ENCODE data around the gene GLI3. TPM values are rescaled to one million over a fixed set of nuclear protein-coding genes. Genes with fewer than 3 reads are reported as not detected.
"Not testable (repeated sequence)": the region's sequence is repeated elsewhere in the genome, so short reads cannot be mapped to it uniquely, and the experiment has no call there.

The GLI3 gene
- total RNA-seq, 2 experiments from 2014 or later, result 0.28 to 0.36 TPM

DNA sequence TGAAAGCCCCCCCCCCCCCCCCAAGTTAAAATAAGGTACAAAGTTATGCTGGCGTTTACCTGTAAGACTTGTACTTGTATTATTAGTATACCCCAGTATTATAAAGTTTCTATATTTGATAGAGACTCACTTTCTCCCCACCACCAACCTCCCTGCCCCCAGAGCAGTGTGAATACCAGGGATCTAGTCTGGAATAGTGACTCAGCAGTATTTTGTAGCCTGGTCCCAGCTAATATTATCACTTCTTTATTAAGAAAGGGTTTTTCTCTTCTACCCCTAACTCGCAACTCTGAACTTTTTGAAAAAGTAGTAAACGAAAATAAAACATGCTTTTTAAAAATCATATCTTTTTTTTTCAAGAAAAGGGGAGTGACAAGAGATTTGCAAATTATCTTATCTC is 26.7 kb downstream of the GLI3 start:
- Histone ChIP-seq H3K27ac (ENCODE audit: low read depth in 1 of 2, low read length in 2 of 2) (no peak overlapping the region), H3K4me3 (ENCODE audit: low read length) (no peak overlapping the region), H3K9me3 (ENCODE audit: control insufficient read depth in 1 of 2, insufficient read depth in 1 of 2, low read length in 2 of 2) (no peaks in the 10 kb centered on the region), H3K27me3 (ENCODE audit: control insufficient read depth in 1 of 2, insufficient read depth in 2 of 2, low read length in 2 of 2) (no peaks in the 10 kb centered on the region), H3K36me3 (ENCODE audit: insufficient read depth, low read length) (no peaks in the 10 kb centered on the region), H3K4me1 (ENCODE audit: insufficient read depth, low read length) (no peaks in the 10 kb centered on the region)
- TF ChIP-seq, protein P1, sequence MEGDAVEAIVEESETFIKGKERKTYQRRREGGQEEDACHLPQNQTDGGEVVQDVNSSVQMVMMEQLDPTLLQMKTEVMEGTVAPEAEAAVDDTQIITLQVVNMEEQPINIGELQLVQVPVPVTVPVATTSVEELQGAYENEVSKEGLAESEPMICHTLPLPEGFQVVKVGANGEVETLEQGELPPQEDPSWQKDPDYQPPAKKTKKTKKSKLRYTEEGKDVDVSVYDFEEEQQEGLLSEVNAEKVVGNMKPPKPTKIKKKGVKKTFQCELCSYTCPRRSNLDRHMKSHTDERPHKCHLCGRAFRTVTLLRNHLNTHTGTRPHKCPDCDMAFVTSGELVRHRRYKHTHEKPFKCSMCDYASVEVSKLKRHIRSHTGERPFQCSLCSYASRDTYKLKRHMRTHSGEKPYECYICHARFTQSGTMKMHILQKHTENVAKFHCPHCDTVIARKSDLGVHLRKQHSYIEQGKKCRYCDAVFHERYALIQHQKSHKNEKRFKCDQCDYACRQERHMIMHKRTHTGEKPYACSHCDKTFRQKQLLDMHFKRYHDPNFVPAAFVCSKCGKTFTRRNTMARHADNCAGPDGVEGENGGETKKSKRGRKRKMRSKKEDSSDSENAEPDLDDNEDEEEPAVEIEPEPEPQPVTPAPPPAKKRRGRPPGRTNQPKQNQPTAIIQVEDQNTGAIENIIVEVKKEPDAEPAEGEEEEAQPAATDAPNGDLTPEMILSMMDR (IDR thresholded peaks at IDR 0.05), result no peak
- POLR2A ChIA-PET, result no interaction called here
- intact Hi-C loops (cut with DNase I, micrococcal nuclease), result no loop called here
- no peaks in the 10 kb centered on the region for H3K36me3 Mint-ChIP-seq (ENCODE audit: low read depth)
- DNase-seq (no peak), ATAC-seq (ENCODE audit: poor library complexity) (no peak)
- peaks cover 5% of the 10 kb centered on the region for H3K27me3 Mint-ChIP-seq
- no peaks in the 10 kb centered on the region for H3K4me1 Mint-ChIP-seq (ENCODE audit: low read depth)
- CTCF ChIA-PET, result no interaction called here
- H3K4me3 Mint-ChIP-seq, result no peak overlapping the region
- no peak overlapping the region for H3K27ac Mint-ChIP-seq
- no peaks in the 10 kb centered on the region for H3K9me3 Mint-ChIP-seq

DNA sequence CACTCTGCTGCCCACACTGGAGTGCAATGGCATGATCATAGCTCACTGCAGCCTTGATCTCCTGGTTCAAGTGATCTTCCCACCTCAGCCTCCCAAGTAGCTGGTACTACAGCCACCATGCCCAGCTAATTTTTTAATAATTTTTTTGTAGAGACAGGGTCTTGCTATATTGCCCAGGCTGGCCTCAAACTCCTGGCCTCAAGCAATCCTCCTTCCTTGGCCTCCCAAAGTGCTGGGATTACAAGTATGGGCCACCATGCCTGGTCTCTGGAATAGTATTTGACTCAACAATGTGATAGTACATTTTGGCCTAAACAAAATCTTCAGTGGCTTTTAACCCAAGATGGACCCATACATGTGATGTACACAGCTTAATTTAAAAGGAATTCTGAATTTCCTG is 27.9 kb downstream of the GLI3 start:
- DNase-seq; H3K4me3 ChIP-seq (ENCODE audit: low read length); POLR2A ChIA-PET; H3K27me3 Mint-ChIP-seq; H3K4me1 ChIP-seq (ENCODE audit: insufficient read depth, low read length); H3K4me1 Mint-ChIP-seq (ENCODE audit: low read depth); H3K36me3 ChIP-seq (ENCODE audit: insufficient read depth, low read length); H3K4me3 Mint-ChIP-seq; H3K36me3 Mint-ChIP-seq (ENCODE audit: low read depth); H3K27ac ChIP-seq (ENCODE audit: low read depth in 1 of 2, low read length in 2 of 2); H3K9me3 Mint-ChIP-seq; H3K9me3 ChIP-seq (ENCODE audit: control insufficient read depth in 1 of 2, insufficient read depth in 1 of 2, low read length in 2 of 2); H3K27ac Mint-ChIP-seq; H3K27me3 ChIP-seq (ENCODE audit: control insufficient read depth in 1 of 2, insufficient read depth in 2 of 2, low read length in 2 of 2); intact Hi-C loops (cut with DNase I, micrococcal nuclease); ATAC-seq (ENCODE audit: poor library complexity): not testable (repeated sequence)
- CTCF ChIA-PET, result interaction anchor here (0.7 kb wide), 1 partner anchor 57 kb away, joined by 3 read pairs; no protein-coding TSS in a partner anchor

DNA sequence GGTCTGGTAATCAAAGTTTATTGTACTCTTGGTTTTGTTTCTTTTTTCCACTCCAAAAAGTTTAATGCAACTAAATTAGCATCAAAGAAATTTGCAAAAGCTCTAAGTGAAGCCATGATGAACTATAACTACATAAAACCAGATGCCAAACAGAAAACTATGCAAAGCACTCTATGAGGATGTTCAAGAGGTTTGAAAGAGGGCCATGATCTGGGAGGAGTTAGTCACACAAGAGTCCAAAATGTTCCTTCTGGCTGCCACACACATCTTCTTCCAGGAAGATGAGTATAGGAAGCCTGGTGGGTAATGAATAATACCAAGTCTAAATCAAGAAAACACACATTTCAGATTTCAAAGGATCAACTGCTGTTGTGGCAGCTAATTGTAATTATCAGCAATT is 28.4 kb downstream of the GLI3 start:
- no peaks in the 10 kb centered on the region for H3K4me1 Mint-ChIP-seq (ENCODE audit: low read depth)
- intact Hi-C loops (cut with DNase I, micrococcal nuclease), result no loop called here
- Histone ChIP-seq H3K4me3 (ENCODE audit: low read length) (no peak overlapping the region), H3K27ac (ENCODE audit: low read depth in 1 of 2, low read length in 2 of 2) (no peak overlapping the region), H3K9me3 (ENCODE audit: control insufficient read depth in 1 of 2, insufficient read depth in 1 of 2, low read length in 2 of 2) (no peaks in the 10 kb centered on the region), H3K4me1 (ENCODE audit: insufficient read depth, low read length) (no peaks in the 10 kb centered on the region), H3K36me3 (ENCODE audit: insufficient read depth, low read length) (no peaks in the 10 kb centered on the region), H3K27me3 (ENCODE audit: control insufficient read depth in 1 of 2, insufficient read depth in 2 of 2, low read length in 2 of 2) (no peaks in the 10 kb centered on the region)
- TF ChIP-seq, protein P1 (IDR thresholded peaks at IDR 0.05), result no peak
- ATAC-seq (ENCODE audit: poor library complexity) (no peak), DNase-seq (no peak)
- no peaks in the 10 kb centered on the region for H3K36me3 Mint-ChIP-seq (ENCODE audit: low read depth)
- CTCF ChIA-PET, result no interaction called here
- no peak overlapping the region for H3K27ac Mint-ChIP-seq
- H3K4me3 Mint-ChIP-seq, result no peak overlapping the region
- H3K9me3 Mint-ChIP-seq, result no peaks in the 10 kb centered on the region
- H3K27me3 Mint-ChIP-seq, result peaks cover 5% of the 10 kb centered on the region
- POLR2A ChIA-PET, result no interaction called here

- Mint-ChIP-seq H3K36me3 (ENCODE audit: low read depth) (no peaks in the 10 kb centered on the region), H3K4me1 (ENCODE audit: low read depth) (no peaks in the 10 kb centered on the region), H3K4me3 (no peak overlapping the region), H3K27me3 (peaks cover 2% of the 10 kb centered on the region), H3K9me3 (no peaks in the 10 kb centered on the region), H3K27ac (no peak overlapping the region)
- Histone ChIP-seq H3K4me3 (ENCODE audit: low read length) (no peak overlapping the region), H3K9me3 (ENCODE audit: control insufficient read depth in 1 of 2, insufficient read depth in 1 of 2, low read length in 2 of 2) (no peaks in the 10 kb centered on the region), H3K36me3 (ENCODE audit: insufficient read depth, low read length) (no peaks in the 10 kb centered on the region), H3K4me1 (ENCODE audit: insufficient read depth, low read length) (no peaks in the 10 kb centered on the region), H3K27me3 (ENCODE audit: control insufficient read depth in 1 of 2, insufficient read depth in 2 of 2, low read length in 2 of 2) (no peaks in the 10 kb centered on the region), H3K27ac (ENCODE audit: low read depth in 1 of 2, low read length in 2 of 2) (no peak overlapping the region)
- ATAC-seq (ENCODE audit: poor library complexity), result no peak
- intact Hi-C loops (cut with DNase I, micrococcal nuclease), result no loop called here
- ChIA-PET POLR2A (no interaction called here), CTCF (no interaction called here)
- no peak for DNase-seq
- TF ChIP-seq, protein P1 (IDR thresholded peaks at IDR 0.05), result no peak
Measured at GRCh38 chr7:42207420-42207819, 29.6 kb downstream of the GLI3 start.
